ENCODE data around the gene ATE1. TPM values are rescaled to one million over a fixed set of nuclear protein-coding genes. Genes with fewer than 3 reads are reported as not detected.

ATE1 gene
- total and polyA plus RNA-seq, 2 experiments from 2014 or later, result 17.4 to 24.5 TPM

- no peaks in the 10 kb centered on the region for H3K9me3 Mint-ChIP-seq
- Histone ChIP-seq H4K20me1 (replicated peaks; ENCODE audit: insufficient read depth) (no peaks in the 10 kb centered on the region), H3K4me3 (no peak overlapping the region), H2AFZ (no peak overlapping the region), H3F3A (replicated peaks; ENCODE audit: low read depth) (no peaks in the 10 kb centered on the region), H3K27me3 (ENCODE audit: insufficient read depth) (no peaks in the 10 kb centered on the region), H3K9me2 (ENCODE audit: insufficient read depth) (no peaks in the 10 kb centered on the region), H3K4me2 (no peak overlapping the region), H3K27ac (ENCODE audit: low read depth) (no peak overlapping the region), H3K36me3 (ENCODE audit: insufficient read depth) (peaks cover 6% of the 10 kb centered on the region), H3K79me2 (replicated peaks; ENCODE audit: insufficient read depth) (no peaks in the 10 kb centered on the region), H3K4me1 (ENCODE audit: insufficient read depth) (peaks cover under 1% of the 10 kb centered on the region; the same call in 1 of the 2 replicates)
- H3K36me3 Mint-ChIP-seq (ENCODE audit: low read depth), result peaks cover 35% of the 10 kb centered on the region
- no peak overlapping the region for H3K27ac Mint-ChIP-seq
- H3K4me3 Mint-ChIP-seq, result no peak overlapping the region
- H3K27me3 Mint-ChIP-seq (ENCODE audit: insufficient read depth, low read depth, poor library complexity), result peaks cover 4% of the 10 kb centered on the region
- ATAC-seq (no peak), DNase-seq (ENCODE audit: low spot score) (no peak)
- no peak for TF ChIP-seq CREB1 (CRISPR knock-in tag; IDR thresholded peaks at IDR 0.05; ENCODE audit: low read depth)
- no peak for TF ChIP-seq REST (IDR thresholded peaks at IDR 0.05; ENCODE audit: unreplicated experiment)
- TF ChIP-seq ZNF331 (CRISPR knock-in tag; IDR thresholded peaks at IDR 0.05; ENCODE audit: low read depth), result no peak
- TF ChIP-seq EZH2phosphoT487 (IDR thresholded peaks at IDR 0.05; ENCODE audit: unreplicated experiment), result no peak
- TF ChIP-seq EZH2 (IDR thresholded peaks at IDR 0.05; ENCODE audit: low read depth, unreplicated experiment), result no peak
- TF ChIP-seq ZNF114 (CRISPR knock-in tag; IDR thresholded peaks at IDR 0.05), result no peak
- no peak for TF ChIP-seq CTCF (conservative IDR thresholded peaks at IDR 0.05; ENCODE audit: low read depth in 2 of 2)
- no peak for TF ChIP-seq ZNF462 (CRISPR knock-in tag; IDR thresholded peaks at IDR 0.05)
- TF ChIP-seq JUNB (IDR thresholded peaks at IDR 0.05; ENCODE audit: unreplicated experiment), result no peak
- peaks cover 4% of the 10 kb centered on the region; the same call in 2 of the 3 replicates for H3K4me1 Mint-ChIP-seq
Measured at GRCh38 chr10:121848082-121848481, 79.7 kb downstream of the ATE1 start.

All from GM23338 (cell line).